ENCODE measurements around the gene FEN1.

- TF ChIP-seq TARDBP (IDR thresholded peaks at IDR 0.05) (no peak), ELF4 (IDR thresholded peaks at IDR 0.05) (no peak), NFRKB (IDR thresholded peaks at IDR 0.05) (no peak), BHLHE40 (IDR thresholded peaks at IDR 0.05; ENCODE audit: borderline replicate concordance) (no peak), HDGF (IDR thresholded peaks at IDR 0.05; ENCODE audit: borderline replicate concordance) (no peak), SUZ12 (IDR thresholded peaks at IDR 0.05) (no peak), FOXA1 (IDR thresholded peaks at IDR 0.05) (no peak), CTBP1 (IDR thresholded peaks at IDR 0.05; ENCODE audit: borderline replicate concordance) (no peak), PKNOX1 (IDR thresholded peaks at IDR 0.05) (no peak), FOXK2 (IDR thresholded peaks at IDR 0.05) (no peak), SP1 (IDR thresholded peaks at IDR 0.05) (no peak), ZNF384 (IDR thresholded peaks at IDR 0.05) (no peak), FOXM1 (IDR thresholded peaks at IDR 0.05; ENCODE audit: borderline replicate concordance) (no peak)
These were observed 44.8 kb upstream of the FEN1 start for GRCh38 chr11:61747967-61748285.
